Stomach (tissue), 4 donors: ENCODE results near the gene KIRREL3.

ENCODE experiments used
- EP300 ChIP-seq: sonication (generic); formaldehyde crosslinking; IDR thresholded peaks from one replicate; pipeline ENCODE4 v1.6.1; 2017; ENCODE audit warnings: antibody characterized with exemption
- POLR2A ChIP-seq, 4 donors: fragments of 450-650 bp; IDR thresholded peaks; one replicate each; pipeline ENCODE4 v1.6.1; 2016; ENCODE audit warnings: antibody characterized with exemption in 4 of 4, control low read depth in 2 of 4, mild to moderate bottlenecking in 1 of 4, moderate library complexity in 1 of 4
- TF ChIP-seq, protein P1 (sequence below), 7 experiments: fragments of 450-650 bp in 4 of 7; fragments of 200-600 bp in 3 of 7; sonication (generic) in 3 of 7; IDR thresholded peaks; one replicate each; pipeline ENCODE4 v1.5.1; 2016 to 2019; ENCODE audit warnings: antibody characterized with exemption in 7 of 7, control low read depth in 2 of 7, mild to moderate bottlenecking in 1 of 7

DNA sequence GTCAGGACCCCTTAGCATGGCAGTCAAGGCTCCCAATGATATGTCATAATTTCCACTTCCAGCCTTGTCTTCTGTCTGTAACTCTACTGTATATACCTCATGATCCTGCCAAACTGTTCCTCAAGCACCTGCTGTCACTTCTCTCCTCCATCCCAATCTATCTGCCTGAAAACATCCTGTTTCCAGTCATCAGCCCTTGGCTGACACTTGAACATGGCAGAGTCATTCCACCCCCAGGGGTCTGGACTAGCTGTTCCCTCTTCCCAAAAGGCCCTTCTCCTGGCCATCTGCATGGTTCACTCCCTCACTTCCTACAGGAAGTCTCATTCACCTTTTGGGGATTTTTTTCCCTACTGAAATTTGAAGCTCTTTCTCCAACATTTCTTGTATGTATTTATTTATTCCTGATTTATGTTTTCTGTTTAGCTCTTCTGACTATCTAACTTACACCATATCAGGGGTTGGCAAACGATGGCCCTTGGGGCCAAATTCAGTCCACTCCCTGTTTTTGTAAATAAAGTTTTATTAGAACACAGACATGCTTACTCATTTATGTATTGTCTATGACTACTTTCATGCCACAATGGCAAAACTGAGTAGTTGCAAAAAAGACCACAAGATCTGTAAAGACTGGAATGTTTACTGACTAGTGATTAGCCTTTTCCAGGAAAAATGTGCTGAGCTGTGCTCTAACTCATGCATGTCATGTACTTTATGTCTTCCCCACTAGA, 278.4 kb downstream of the KIRREL3 start:
- TF ChIP-seq, protein P1, sequence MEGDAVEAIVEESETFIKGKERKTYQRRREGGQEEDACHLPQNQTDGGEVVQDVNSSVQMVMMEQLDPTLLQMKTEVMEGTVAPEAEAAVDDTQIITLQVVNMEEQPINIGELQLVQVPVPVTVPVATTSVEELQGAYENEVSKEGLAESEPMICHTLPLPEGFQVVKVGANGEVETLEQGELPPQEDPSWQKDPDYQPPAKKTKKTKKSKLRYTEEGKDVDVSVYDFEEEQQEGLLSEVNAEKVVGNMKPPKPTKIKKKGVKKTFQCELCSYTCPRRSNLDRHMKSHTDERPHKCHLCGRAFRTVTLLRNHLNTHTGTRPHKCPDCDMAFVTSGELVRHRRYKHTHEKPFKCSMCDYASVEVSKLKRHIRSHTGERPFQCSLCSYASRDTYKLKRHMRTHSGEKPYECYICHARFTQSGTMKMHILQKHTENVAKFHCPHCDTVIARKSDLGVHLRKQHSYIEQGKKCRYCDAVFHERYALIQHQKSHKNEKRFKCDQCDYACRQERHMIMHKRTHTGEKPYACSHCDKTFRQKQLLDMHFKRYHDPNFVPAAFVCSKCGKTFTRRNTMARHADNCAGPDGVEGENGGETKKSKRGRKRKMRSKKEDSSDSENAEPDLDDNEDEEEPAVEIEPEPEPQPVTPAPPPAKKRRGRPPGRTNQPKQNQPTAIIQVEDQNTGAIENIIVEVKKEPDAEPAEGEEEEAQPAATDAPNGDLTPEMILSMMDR (IDR thresholded peaks at IDR 0.05) = no peak
- TF ChIP-seq POLR2A (IDR thresholded peaks at IDR 0.05) = no peak
- TF ChIP-seq EP300 = no peak
